Fibroblast of lung (primary cell): ENCODE results near the gene IL20RB.

Experiments
- CTCF ChIP-seq, 2 donors: IDR thresholded peaks in 1 of 2; conservative IDR thresholded peaks in 1 of 2; 1 replicate in 1 of 2; 2 replicates in 1 of 2; pipeline ENCODE4 v1.5.1; 2011 to 2012; ENCODE audit warnings: low read length in 2 of 2, control low read depth in 1 of 2, inconsistent platforms in 1 of 2, low read depth in 1 of 2, mild to moderate bottlenecking in 1 of 2
- EZH2 ChIP-seq: IDR thresholded peaks from 2 replicates; pipeline ENCODE4 v1.5.1; 2012; ENCODE audit warnings: low read length, control low read depth, mild to moderate bottlenecking; ENCODE audit errors: missing control alignments

- no peak for TF ChIP-seq CTCF (conservative IDR thresholded peaks at IDR 0.05 in 1 of 2, IDR thresholded peaks at IDR 0.05 in 1 of 2; ENCODE audit: low read depth in 1 of 2, low read length in 2 of 2)
- no peak for TF ChIP-seq EZH2
These were observed 19.9 kb upstream of the IL20RB start for GRCh38 chr3:136937851-136938250.
